Right atrium auricular region (tissue), 2 donors: ENCODE results near the gene RPS3. TPM values are rescaled to one million over a fixed set of nuclear protein-coding genes. Genes with fewer than 3 reads are reported as not detected.
A peak's percentile ranks its signal among the peaks of the same experiment; 100 is the strongest.

Experiments
- DNase-seq: peaks from one replicate; pipeline ENCODE4 v3.0.0-alpha.2; 2019; ENCODE audit warnings: low spot score
- H3K27ac ChIP-seq, 2 donors: fragments of 200-600 bp; sonication (generic); 1 replicate in 1 of 2; 2 replicates in 1 of 2; pipeline ENCODE4 v1.5.1; 2016 to 2019
- H3K27me3 ChIP-seq, 2 donors: fragments of 200-600 bp; sonication (generic); one replicate each; pipeline versions ENCODE4 v1.5.1 to v1.6.0; 2017 to 2019
- H3K36me3 ChIP-seq: fragments of 200-600 bp; sonication (generic); one replicate; pipeline ENCODE4 v1.5.1; 2016
- H3K4me1 ChIP-seq, 2 donors: fragments of 200-600 bp; sonication (generic); one replicate each; pipeline versions ENCODE4 v1.5.1 to v1.6.0; 2017 to 2019
- H3K4me3 ChIP-seq, 2 donors: fragments of 200-600 bp; sonication (generic); 1 replicate in 1 of 2; 2 replicates in 1 of 2; pipeline ENCODE4 v1.5.1; 2017 to 2019; ENCODE audit warnings: mild to moderate bottlenecking in 1 of 2, moderate library complexity in 1 of 2
- H3K9me3 ChIP-seq, 2 donors: fragments of 200-600 bp; sonication (generic); one replicate each; pipeline ENCODE4 v1.5.1; 2019
- CTCF ChIP-seq, 2 donors: fragments of 200-600 bp; sonication (generic); IDR thresholded peaks; one replicate each; pipeline ENCODE4 v1.5.1; 2019; ENCODE audit warnings: antibody characterized with exemption in 2 of 2
- total RNA-seq, 2 donors: library from RNA; depleted of rRNA; stranded (reverse); fragments of >200 nt; gene quantifications; one replicate each; pipeline ENCODE4 v1.1.0, GENCODE V29; 2016

Gene RPS3
- total RNA-seq, 2 donors from 2014 or later = 391 to 983 TPM

- DNase-seq = no peak
- no peak overlapping the region for H3K27ac ChIP-seq
- H3K27me3 ChIP-seq = no peaks in the 10 kb centered on the region
- H3K4me3 ChIP-seq = no peak overlapping the region
- no peak for TF ChIP-seq CTCF (IDR thresholded peaks at IDR 0.05)
- no peaks in the 10 kb centered on the region for H3K9me3 ChIP-seq
- peaks cover 0 to 5% of the 10 kb centered on the region in 2 donors for H3K4me1 ChIP-seq
- no peaks in the 10 kb centered on the region for H3K36me3 ChIP-seq
Observed at GRCh38 chr11:75386942-75387630, 12.2 kb upstream of the RPS3 start.

DNA sequence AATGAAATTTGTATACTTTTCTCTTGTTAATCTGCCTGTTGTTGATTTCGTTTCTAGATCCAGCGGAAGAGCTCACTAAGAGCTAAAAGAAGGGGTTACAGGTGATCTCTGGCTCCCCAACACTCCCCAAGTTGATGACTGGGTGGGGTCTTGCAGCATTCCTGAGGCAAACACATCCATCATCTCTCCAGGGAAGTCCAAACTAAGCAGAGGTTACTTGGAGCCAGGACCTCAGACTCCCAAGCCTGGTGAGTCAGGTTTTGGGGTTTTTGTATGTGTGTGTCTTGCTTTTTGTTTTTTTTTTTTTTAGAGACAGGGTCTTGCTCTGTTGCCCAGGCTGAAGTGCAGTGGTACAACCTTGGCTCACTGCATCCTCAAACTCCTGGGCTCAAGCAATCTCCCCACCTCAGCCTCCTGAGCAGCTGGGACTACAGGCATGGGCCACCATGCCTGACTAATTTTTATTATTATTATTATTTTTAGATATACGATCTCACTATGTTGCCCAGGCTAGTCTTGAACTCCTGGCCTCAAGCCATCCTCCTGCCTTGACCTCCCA, 11.5 kb upstream of the RPS3 start:
- H3K4me3 ChIP-seq = no peak overlapping the region
- no peak for TF ChIP-seq CTCF (IDR thresholded peaks at IDR 0.05)
- no peaks in the 10 kb centered on the region for H3K36me3 ChIP-seq
- peaks cover 0 to 5% of the 10 kb centered on the region in 2 donors for H3K4me1 ChIP-seq
- no peak overlapping the region for H3K27ac ChIP-seq
- DNase-seq = no peak
- H3K27me3 ChIP-seq = no peaks in the 10 kb centered on the region
- H3K9me3 ChIP-seq = no peaks in the 10 kb centered on the region

- DNase-seq = peak; percentile 70
- H3K27ac ChIP-seq = no peak overlapping the region
Observed at GRCh38 chr11:75388386-75389275, 10.7 kb upstream of the RPS3 start.

DNA sequence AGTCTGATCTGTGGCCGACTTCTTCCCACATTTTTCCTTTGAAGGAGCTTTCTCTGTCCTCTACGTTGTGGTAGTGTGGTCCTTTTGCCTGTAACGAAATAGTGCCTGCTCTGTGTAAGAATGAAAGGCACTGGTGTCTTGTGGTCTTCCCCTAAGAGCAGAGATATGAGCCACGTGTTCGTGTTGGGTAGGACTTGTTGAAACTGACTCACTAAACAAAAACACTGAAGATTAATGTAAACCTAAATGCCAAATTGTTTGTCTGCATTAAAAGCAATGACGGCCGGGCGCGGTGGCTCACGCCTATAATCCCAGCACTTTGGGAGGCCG, 10.1 kb upstream of the RPS3 start:
- TF ChIP-seq CTCF (IDR thresholded peaks at IDR 0.05) = no peak
- no peak for DNase-seq
- no peak overlapping the region for H3K27ac ChIP-seq
- peaks cover 0 to 5% of the 10 kb centered on the region in 2 donors for H3K4me1 ChIP-seq
- H3K36me3 ChIP-seq = no peaks in the 10 kb centered on the region
- H3K9me3 ChIP-seq = no peaks in the 10 kb centered on the region
- no peak overlapping the region for H3K4me3 ChIP-seq
- no peaks in the 10 kb centered on the region for H3K27me3 ChIP-seq

More at GRCh38 chr11:75388386-75389275, 10.7 kb upstream of the RPS3 start:
- TF ChIP-seq CTCF (IDR thresholded peaks at IDR 0.05) = peak; percentile 79 to 82
- no peaks in the 10 kb centered on the region for H3K9me3 ChIP-seq
- no peaks in the 10 kb centered on the region for H3K27me3 ChIP-seq
- H3K4me3 ChIP-seq = no peak overlapping the region
- H3K4me1 ChIP-seq = peaks cover 0 to 5% of the 10 kb centered on the region in 2 donors
- H3K36me3 ChIP-seq = no peaks in the 10 kb centered on the region

DNA sequence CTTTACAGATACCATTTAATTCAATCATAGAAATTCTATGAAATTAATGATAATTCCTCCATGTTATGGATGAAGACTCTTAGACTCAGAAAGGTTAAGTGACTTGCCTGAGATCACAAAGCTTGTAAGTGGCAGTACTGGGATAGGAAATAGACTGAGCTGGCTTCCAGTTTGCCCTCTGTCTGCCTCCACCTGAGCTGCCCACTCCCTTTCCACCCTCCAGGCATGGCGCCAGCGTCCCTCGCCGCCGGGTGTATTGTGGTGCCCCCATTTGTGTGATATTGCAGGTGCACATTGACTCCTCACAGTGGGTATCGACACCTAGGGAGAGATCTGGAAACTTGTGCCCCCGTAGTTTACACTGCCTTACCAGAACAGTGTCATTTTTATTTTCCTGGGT, 9.4 kb upstream of the RPS3 start:
- DNase-seq = no peak
- Histone ChIP-seq H3K27ac (no peak overlapping the region), H3K4me1 (peaks cover 0 to 5% of the 10 kb centered on the region in 2 donors), H3K36me3 (no peaks in the 10 kb centered on the region), H3K27me3 (no peaks in the 10 kb centered on the region), H3K4me3 (no peak overlapping the region), H3K9me3 (no peaks in the 10 kb centered on the region)
- TF ChIP-seq CTCF (IDR thresholded peaks at IDR 0.05) = no peak
